HL-60 (cell line): ENCODE results near the gene PEX1.

Experiments
- DNase-seq, 2 experiments: peaks; one replicate each; pipeline ENCODE4 v3.0.0-alpha.2; 2010 to 2020; ENCODE audit warnings: low read depth in 1 of 2, low spot score in 1 of 2
- H3K27ac ChIP-seq: fragments of 250-450 bp; sonication (Bioruptor Pico); replicated peaks from 2 replicates; pipeline ENCODE4 v1.5.1; 2020; ENCODE audit warnings: mild to moderate bottlenecking, moderate library complexity
- H3K27me3 ChIP-seq: fragments of 250-450 bp; sonication (Bioruptor Pico); 2 replicates; pipeline ENCODE4 v1.5.1; 2021; ENCODE audit warnings: mild to moderate bottlenecking, moderate library complexity; ENCODE audit not compliant: insufficient read depth, poor library complexity, severe bottlenecking
- H3K4me3 ChIP-seq: replicated peaks from 2 replicates; pipeline ENCODE4 v1.5.1; 2011; ENCODE audit warnings: mild to moderate bottlenecking, control low read depth, low read length; ENCODE audit not compliant: insufficient read depth
- GABPA ChIP-seq: IDR thresholded peaks from 2 replicates; pipeline ENCODE4 v1.6.1; 2012; ENCODE audit warnings: low read depth
- POLR2AphosphoS5 ChIP-seq: IDR thresholded peaks from 2 replicates; pipeline ENCODE4 v1.6.1; 2012; ENCODE audit warnings: low read depth
- SPI1 ChIP-seq: IDR thresholded peaks from 2 replicates; pipeline ENCODE4 v1.6.1; 2012; ENCODE audit warnings: low read depth, mild to moderate bottlenecking, borderline replicate concordance
- TF ChIP-seq, protein P1 (sequence below): IDR thresholded peaks from one replicate; pipeline ENCODE4 v1.5.1; 2011; ENCODE audit warnings: low read length, control low read depth, inconsistent platforms; ENCODE audit not compliant: insufficient read depth
- TF ChIP-seq, protein P2 (sequence below): IDR thresholded peaks from 2 replicates; pipeline ENCODE4 v1.6.1; 2012; ENCODE audit warnings: low read depth; ENCODE audit not compliant: insufficient replicate concordance

PEX1 gene

DNA sequence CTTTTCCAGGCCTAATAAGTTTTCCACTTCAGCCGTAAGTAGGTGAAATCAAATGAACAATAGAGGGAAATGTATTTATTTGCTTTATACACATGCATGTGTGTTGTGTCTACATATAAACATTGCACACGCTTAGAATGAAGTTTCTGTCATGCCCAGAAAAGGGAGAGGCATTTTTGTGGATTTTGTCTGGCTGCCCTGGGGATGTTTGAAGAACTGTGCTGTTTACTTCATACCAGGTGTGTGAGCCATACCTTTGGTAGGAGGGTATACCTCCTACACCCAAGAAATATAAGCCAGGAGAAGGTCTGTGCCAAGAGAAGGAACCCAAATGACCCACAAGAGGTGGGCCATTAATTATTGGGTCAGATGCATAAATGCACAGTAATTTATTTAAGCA, 68.2 kb downstream of the PEX1 start:
- DNase-seq, result no peak
- Histone ChIP-seq H3K27ac (no peak overlapping the region), H3K4me3 (no peak overlapping the region), H3K27me3 (no peaks in the 10 kb centered on the region)
- TF ChIP-seq SPI1 (no peak), GABPA (no peak), POLR2AphosphoS5 (no peak)
- TF ChIP-seq, protein P1, sequence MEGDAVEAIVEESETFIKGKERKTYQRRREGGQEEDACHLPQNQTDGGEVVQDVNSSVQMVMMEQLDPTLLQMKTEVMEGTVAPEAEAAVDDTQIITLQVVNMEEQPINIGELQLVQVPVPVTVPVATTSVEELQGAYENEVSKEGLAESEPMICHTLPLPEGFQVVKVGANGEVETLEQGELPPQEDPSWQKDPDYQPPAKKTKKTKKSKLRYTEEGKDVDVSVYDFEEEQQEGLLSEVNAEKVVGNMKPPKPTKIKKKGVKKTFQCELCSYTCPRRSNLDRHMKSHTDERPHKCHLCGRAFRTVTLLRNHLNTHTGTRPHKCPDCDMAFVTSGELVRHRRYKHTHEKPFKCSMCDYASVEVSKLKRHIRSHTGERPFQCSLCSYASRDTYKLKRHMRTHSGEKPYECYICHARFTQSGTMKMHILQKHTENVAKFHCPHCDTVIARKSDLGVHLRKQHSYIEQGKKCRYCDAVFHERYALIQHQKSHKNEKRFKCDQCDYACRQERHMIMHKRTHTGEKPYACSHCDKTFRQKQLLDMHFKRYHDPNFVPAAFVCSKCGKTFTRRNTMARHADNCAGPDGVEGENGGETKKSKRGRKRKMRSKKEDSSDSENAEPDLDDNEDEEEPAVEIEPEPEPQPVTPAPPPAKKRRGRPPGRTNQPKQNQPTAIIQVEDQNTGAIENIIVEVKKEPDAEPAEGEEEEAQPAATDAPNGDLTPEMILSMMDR, result no peak
- TF ChIP-seq, protein P2, sequence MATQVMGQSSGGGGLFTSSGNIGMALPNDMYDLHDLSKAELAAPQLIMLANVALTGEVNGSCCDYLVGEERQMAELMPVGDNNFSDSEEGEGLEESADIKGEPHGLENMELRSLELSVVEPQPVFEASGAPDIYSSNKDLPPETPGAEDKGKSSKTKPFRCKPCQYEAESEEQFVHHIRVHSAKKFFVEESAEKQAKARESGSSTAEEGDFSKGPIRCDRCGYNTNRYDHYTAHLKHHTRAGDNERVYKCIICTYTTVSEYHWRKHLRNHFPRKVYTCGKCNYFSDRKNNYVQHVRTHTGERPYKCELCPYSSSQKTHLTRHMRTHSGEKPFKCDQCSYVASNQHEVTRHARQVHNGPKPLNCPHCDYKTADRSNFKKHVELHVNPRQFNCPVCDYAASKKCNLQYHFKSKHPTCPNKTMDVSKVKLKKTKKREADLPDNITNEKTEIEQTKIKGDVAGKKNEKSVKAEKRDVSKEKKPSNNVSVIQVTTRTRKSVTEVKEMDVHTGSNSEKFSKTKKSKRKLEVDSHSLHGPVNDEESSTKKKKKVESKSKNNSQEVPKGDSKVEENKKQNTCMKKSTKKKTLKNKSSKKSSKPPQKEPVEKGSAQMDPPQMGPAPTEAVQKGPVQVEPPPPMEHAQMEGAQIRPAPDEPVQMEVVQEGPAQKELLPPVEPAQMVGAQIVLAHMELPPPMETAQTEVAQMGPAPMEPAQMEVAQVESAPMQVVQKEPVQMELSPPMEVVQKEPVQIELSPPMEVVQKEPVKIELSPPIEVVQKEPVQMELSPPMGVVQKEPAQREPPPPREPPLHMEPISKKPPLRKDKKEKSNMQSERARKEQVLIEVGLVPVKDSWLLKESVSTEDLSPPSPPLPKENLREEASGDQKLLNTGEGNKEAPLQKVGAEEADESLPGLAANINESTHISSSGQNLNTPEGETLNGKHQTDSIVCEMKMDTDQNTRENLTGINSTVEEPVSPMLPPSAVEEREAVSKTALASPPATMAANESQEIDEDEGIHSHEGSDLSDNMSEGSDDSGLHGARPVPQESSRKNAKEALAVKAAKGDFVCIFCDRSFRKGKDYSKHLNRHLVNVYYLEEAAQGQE, result no peak

DNA sequence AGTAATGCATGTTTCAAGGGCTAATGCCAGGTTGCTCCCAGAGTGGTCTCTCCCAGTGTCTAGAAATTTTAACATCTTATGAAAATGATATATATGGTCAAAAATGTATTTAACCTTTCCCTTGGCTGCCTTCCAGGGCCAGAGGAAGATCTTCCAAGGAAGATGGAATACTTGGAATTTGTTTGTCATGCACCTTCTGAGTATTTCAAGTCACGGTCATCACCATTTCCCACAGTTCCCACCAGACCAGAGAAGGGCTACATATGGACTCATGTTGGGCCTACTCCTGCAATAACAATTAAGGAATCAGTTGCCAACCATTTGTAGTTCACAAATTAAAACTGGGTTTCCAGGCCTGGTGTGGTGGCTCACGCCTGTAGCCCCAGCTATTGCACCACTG, 72.1 kb downstream of the PEX1 start:
- TF ChIP-seq SPI1 (no peak), GABPA (no peak), POLR2AphosphoS5 (no peak)
- TF ChIP-seq, protein P1, result no peak
- TF ChIP-seq, protein P2, result no peak
- no peak for DNase-seq
- no peaks in the 10 kb centered on the region for H3K27me3 ChIP-seq

DNA sequence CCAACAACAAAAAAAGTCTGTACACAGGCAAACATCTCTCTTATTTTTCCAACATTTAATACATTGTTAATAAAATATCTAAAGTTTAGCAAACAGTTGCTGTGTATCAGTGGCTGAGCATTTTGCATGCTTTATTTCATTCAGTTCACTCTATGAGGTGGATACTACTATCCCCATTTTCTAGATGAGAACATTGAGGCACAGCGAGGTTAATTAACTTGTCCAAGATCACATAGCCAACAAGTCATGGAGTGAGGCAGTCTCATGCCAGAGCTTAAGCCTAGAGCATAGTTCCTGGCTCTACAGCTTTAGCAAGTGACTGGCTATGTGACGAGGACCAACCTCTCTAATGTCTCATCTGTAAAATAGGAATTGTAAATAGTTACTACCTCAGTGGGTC, 76.7 kb downstream of the PEX1 start:
- TF ChIP-seq, protein P2, result no peak
- TF ChIP-seq POLR2AphosphoS5, result no peak
- TF ChIP-seq SPI1, result no peak
- no peak for TF ChIP-seq GABPA
- TF ChIP-seq, protein P1, result no peak
- no peak overlapping the region for H3K27ac ChIP-seq
- no peak overlapping the region for H3K4me3 ChIP-seq
- no peak for DNase-seq
- H3K27me3 ChIP-seq, result no peaks in the 10 kb centered on the region

More for the DNA sequence above, 72.1 kb downstream of the PEX1 start:
- H3K4me3 ChIP-seq, result no peak overlapping the region
- no peak overlapping the region for H3K27ac ChIP-seq
